Coronary artery (tissue), 2 donors: ENCODE measurements around the gene COMMD10.

Experiments
- DNase-seq: peaks from one replicate; pipeline ENCODE4 v3.0.0-alpha.2; 2017; ENCODE audit warnings: low spot score
- H3K27ac ChIP-seq, 2 donors: fragments of 200-600 bp; sonication (generic); one replicate each; pipeline ENCODE4 v1.5.1; 2016 to 2019
- H3K4me3 ChIP-seq: fragments of 200-600 bp; sonication (generic); 2 replicates; pipeline ENCODE4 v1.5.1; 2016; ENCODE audit warnings: mild to moderate bottlenecking, moderate library complexity
- CTCF ChIP-seq: fragments of 200-600 bp; sonication (generic); IDR thresholded peaks from one replicate; pipeline ENCODE4 v1.5.1; 2019; ENCODE audit warnings: antibody characterized with exemption

The COMMD10 gene

DNA sequence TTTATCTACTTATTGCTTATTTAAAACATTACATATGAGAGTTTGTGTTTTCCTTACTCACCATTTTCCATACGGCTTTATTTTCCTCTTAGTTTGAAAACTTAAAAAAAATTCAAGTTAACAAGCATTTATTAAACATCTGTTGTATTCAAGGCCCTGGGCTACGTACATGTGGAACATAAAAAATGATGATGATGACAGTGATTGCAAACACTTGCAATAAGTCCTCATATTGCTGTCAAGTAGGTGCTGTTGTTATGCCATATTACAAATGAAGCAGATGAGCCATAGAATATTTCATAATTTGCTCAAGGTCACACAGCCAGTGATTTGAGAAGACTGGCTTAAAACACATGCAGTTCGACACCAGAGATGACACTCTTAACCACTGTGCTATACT is 180.6 kb downstream of the COMMD10 start:
- no peak for DNase-seq
- TF ChIP-seq CTCF, result no peak
- H3K4me3 ChIP-seq, result no peak overlapping the region
- no peak overlapping the region for H3K27ac ChIP-seq

DNA sequence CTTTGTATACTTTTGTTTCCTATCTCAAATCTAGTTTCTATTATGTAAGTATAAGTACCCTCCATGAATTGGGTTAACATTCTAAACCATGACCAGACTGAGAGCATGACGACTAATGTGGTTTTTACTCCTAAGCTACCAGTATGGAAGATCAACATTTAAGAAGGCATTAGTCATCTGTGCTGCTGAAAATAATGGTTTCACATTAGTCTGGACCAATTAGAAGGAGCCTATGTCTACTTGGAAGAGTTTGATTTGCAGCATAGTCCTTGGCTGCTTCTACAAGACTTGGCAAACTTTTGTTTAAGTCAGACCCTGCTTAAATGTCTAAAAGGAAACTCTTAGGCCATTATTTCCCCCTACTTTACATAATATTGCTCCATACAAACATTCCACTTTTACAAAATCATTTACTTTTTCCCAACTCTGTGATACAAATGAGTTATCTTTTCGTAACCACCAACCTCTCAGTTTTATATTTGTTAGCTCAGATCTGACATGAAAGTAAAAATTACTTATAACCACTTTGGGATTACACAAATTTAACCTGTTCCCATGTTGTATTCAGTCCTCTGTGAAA is 186.7 kb downstream of the COMMD10 start:
- H3K4me3 ChIP-seq, result no peak overlapping the region
- DNase-seq, result no peak
- no peak overlapping the region for H3K27ac ChIP-seq
- TF ChIP-seq CTCF, result no peak

DNA sequence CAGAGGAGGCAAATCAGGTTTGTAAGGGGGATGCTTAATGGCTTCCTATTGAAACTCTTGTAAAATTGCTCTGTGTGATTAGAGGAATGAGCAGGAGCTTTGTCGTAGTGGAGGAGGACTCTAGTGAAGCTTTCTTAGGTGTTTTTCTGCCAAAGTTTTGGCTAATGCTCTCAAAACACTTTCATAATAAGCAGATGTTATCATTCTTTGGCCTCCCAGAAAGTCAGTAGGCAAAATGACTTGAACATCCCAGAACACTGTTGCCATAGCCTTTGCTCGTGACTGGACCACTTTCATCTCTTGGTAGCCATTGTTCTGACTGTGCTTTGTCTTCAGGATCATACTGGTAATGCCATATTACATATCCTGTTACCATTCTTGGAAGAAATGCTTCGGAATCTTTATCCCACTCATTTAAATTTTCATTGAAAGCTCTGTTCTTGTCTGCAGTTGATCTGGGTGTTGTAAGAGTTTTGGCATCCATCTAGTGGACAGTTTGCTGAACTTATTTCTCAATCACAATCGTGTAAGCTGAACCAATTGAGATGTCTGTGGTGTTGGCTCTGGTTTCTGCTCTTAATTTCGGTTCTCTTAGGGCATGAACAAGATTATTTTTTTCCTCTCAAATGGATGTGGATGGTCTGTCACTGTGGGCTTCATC is 187.6 kb downstream of the COMMD10 start:
- no peak overlapping the region for H3K27ac ChIP-seq
- no peak overlapping the region for H3K4me3 ChIP-seq
- no peak for TF ChIP-seq CTCF
- no peak for DNase-seq

- no peak for DNase-seq
- no peak overlapping the region for H3K4me3 ChIP-seq
- no peak for TF ChIP-seq CTCF
- no peak overlapping the region for H3K27ac ChIP-seq
Observed at GRCh38 chr5:116273448-116274242, 188.8 kb downstream of the COMMD10 start.

- no peak for DNase-seq
- Histone ChIP-seq H3K27ac (no peak overlapping the region), H3K4me3 (no peak overlapping the region)
- no peak for TF ChIP-seq CTCF
Observed at GRCh38 chr5:116274251-116274650, 189.4 kb downstream of the COMMD10 start.

- H3K27ac ChIP-seq, result no peak overlapping the region
Observed at GRCh38 chr5:116275282-116275681, 190.5 kb downstream of the COMMD10 start.

More at GRCh38 chr5:116275282-116275681, 190.5 kb downstream of the COMMD10 start:
- no peak for DNase-seq
- no peak overlapping the region for H3K4me3 ChIP-seq
- TF ChIP-seq CTCF, result no peak
